Nephron progenitor cell (in vitro differentiated cells): Measurements from ENCODE around the gene AIP.

ENCODE experiments used
- DNase-seq: peaks from one replicate; pipeline ENCODE4 v3.0.0; 2021
- H3K27ac Mint-ChIP-seq: 2 replicates; pipeline ENCODE4 v1.8.0; 2021; ENCODE audit warnings: mild to moderate bottlenecking, moderate library complexity, mixed read lengths
- H3K27me3 Mint-ChIP-seq: 2 replicates; pipeline ENCODE4 v1.8.0; 2021; ENCODE audit warnings: mild to moderate bottlenecking, low read depth, mixed read lengths; ENCODE audit not compliant: poor library complexity
- H3K36me3 Mint-ChIP-seq: 2 replicates; pipeline ENCODE4 v1.8.0; 2021; ENCODE audit warnings: low read depth, mixed read lengths
- H3K4me1 Mint-ChIP-seq: 2 replicates; pipeline ENCODE4 v1.8.0; 2021; ENCODE audit warnings: mixed read lengths
- H3K4me3 Mint-ChIP-seq: 2 replicates; pipeline ENCODE4 v1.8.0; 2021; ENCODE audit warnings: mild to moderate bottlenecking, moderate library complexity, mixed read lengths
- H3K9me3 Mint-ChIP-seq: 2 replicates; pipeline ENCODE4 v1.8.0; 2021; ENCODE audit warnings: mild to moderate bottlenecking, moderate library complexity, mixed read lengths
- CTCF ChIP-seq: fragments of 200-600 bp; sonication (generic); IDR thresholded peaks from 2 replicates; pipeline ENCODE4 v1.5.0; 2021; ENCODE audit warnings: antibody characterized with exemption

The AIP gene

DNA sequence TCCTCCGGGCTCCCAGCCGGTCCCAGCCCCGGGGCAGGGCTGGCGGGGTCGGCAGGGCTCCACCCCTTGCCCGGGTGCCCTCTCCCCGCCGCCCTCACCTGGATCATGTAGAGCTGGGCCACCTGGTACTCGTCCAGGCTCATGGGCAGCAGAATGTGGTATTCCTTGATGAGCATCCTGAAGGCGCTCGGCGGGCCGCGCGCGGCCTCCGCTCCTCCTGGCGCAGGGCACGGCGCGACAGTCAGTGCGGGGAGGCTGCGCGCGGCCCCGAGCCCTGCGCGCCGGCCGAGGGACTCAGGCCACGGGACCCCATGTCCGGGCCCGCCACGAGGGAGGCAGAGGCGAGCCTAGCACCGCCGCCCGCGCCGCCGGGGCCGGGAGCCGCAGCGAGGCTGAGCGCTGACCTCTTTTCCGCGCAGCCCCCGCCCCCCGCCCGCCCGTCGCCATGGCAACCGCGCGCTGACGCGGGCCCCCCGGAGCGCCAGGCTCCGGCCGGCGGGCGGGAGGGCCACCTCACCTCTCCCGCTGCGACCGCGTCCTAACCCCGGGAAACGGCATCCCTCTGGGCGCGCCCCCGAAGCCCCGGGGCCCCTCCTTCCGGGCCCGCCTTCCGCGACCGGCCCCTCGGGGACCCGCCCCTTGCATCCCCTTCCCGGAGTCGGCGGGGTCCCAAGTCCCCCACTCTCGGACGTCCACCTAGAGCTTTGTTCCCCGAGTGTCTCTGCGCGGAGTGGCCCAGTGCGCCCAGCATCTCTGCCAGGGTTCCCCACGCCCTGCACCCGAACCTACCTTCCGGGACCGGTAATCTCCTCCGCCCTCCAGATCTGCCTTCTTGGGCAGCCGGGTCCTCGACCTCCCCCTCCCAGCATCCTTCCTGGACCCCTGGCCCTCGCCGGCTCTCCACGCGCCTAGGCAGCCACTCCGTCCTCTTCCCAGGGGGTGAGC is 21.5 kb downstream of the AIP start:
- peak; percentile 79 for DNase-seq
- no peak overlapping the region for H3K27ac Mint-ChIP-seq
- H3K9me3 Mint-ChIP-seq, result no peaks in the 10 kb centered on the region
- no peak for TF ChIP-seq CTCF
- peaks cover 14% of the 10 kb centered on the region for H3K36me3 Mint-ChIP-seq
- H3K4me1 Mint-ChIP-seq, result peaks cover 56% of the 10 kb centered on the region
- peaks cover 7% of the 10 kb centered on the region for H3K27me3 Mint-ChIP-seq
- H3K4me3 Mint-ChIP-seq, result peak overlapping the region; percentile 85

DNA sequence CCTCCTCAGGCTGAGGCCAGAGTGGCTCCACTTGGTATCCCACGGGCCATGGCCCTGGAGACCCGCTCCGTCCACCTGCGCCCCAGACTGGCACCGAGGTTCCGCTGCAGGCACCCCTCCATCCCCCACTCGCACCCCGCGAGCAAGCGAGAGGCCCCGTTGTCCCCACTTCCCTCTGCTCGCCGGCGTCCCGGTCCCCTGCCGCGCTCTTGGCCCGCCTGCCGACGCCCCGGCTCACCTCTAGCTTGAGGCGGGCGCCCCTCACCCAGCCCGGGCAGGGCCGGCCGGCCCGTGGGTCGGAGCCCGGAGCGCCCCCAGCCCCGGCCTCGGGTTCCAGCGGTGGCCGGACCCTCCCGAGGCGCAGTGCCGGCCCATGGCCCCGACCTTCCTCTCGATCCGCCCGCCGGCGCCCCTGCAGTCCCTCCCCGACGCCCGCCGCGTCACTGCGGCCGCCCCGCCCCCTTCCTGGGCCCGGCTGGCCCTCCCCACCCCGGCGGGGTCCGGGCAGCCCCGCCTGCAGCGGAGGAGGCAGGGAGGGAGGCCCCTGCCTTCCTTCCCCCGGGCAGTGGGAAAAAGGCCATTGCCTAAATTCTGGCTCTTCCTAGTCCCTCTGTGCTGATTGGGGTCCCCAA is 22.2 kb downstream of the AIP start, which contains the start of gene PITPNM1:
PITPNM1 (minus strand) TSS at position 414 of the 632 bp plus-strand sequence. CDS start 1,183 bp downstream, outside the sequence.
- no peak for TF ChIP-seq CTCF
- H3K27me3 Mint-ChIP-seq, result peaks cover 10% of the 10 kb centered on the region
- peak; percentile 85 for DNase-seq
- H3K4me1 Mint-ChIP-seq, result peaks cover 62% of the 10 kb centered on the region
- peak within 1 kb of the TSS; percentile 86 for H3K4me3 Mint-ChIP-seq
- peaks cover 10% of the 10 kb centered on the region for H3K36me3 Mint-ChIP-seq
- H3K27ac Mint-ChIP-seq, result peak within 1 kb of the TSS; percentile 64
- H3K9me3 Mint-ChIP-seq, result no peaks in the 10 kb centered on the region

GRCh38 chr11:67505605-67506396 is 23.0 kb downstream of the AIP start:
- Mint-ChIP-seq H3K4me1 (peaks cover 61% of the 10 kb centered on the region), H3K27ac (peak overlapping the region; percentile 64), H3K9me3 (no peaks in the 10 kb centered on the region), H3K36me3 (peaks cover 6% of the 10 kb centered on the region), H3K27me3 (peaks cover 17% of the 10 kb centered on the region), H3K4me3 (peak overlapping the region; percentile 86)
- DNase-seq, result peak; percentile 85
- TF ChIP-seq CTCF, result peak; percentile 96

DNA sequence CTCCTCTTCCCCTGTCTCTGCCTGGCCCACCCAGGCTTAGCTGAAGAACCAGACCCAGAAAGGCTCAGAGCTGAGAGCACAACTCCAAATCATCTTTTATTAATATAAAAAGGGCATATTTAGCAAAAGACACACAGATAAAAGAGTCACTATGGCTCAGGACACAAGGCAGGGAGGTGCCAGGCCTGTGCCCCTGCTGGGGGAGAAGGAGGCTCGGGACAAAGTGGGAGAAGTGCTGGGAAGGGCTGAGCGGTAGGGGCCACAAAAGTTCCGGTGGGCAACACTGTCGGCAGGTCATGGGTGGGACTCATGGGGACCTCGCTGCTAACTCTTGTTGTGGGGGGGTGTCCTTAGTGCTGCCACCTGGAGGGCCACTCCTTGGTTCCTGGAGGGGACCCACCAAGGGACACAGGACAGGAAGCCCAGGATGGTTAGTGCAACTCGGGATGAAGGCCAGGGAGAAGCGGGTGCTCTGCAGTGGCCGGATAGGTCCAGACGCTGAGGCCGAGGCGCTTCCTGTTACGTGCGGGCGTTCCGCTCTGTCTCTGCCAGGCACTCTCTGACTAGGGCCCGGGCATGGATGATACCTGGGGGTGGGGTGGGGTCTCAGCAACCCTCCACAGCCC is 23.7 kb downstream of the AIP start:
- Mint-ChIP-seq H3K27ac (no peak overlapping the region), H3K27me3 (peaks cover 24% of the 10 kb centered on the region), H3K9me3 (no peaks in the 10 kb centered on the region), H3K4me3 (peak overlapping the region; percentile 86), H3K36me3 (no peaks in the 10 kb centered on the region), H3K4me1 (peaks cover 57% of the 10 kb centered on the region)
- DNase-seq, result no peak
- no peak for TF ChIP-seq CTCF

DNA sequence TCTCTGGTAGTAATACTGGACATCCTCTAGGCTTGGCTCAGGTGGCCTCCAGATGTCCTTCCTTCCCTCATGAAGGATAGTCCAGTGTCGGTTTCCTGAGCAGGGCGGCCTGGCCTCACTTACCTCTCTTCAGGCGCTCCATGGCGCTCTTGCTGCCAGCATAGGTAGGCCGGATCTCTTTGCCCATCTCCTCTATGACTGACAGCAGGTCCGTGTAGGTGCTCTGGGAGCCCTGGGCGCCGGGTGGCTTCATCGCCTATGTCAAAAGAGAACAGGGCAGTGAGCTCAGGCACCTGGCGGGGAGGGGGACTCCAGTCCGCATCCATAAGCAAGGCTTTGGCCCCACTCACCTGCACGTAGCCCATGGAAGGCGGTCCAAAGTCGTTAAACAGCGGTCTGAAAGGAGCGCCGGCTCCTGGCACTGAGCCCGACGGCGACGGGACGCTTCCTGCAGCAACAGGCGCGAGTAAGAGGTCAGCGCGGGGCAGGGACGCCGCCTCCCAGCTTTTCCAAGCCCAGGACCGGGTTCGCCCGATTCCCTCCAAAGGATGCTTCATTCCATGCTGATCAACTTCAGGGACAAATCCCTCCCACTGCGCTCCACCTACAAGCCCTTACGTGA is 24.5 kb downstream of the AIP start:
- Mint-ChIP-seq H3K9me3 (no peaks in the 10 kb centered on the region), H3K27me3 (peaks cover 30% of the 10 kb centered on the region), H3K27ac (peak overlapping the region; percentile 85), H3K36me3 (no peaks in the 10 kb centered on the region), H3K4me3 (peak overlapping the region; percentile 86), H3K4me1 (peaks cover 54% of the 10 kb centered on the region)
- no peak for TF ChIP-seq CTCF
- no peak for DNase-seq
